SK-N-MC (cell line): ENCODE data around the gene PHLDA2.

Experiments used
- EZH2 ChIP-seq: fragments of 200-600 bp; sonication (generic); IDR thresholded peaks from one replicate; pipeline ENCODE4 v1.6.1; 2017; ENCODE audit warnings: antibody characterized with exemption
- POLR2AphosphoS5 ChIP-seq: IDR thresholded peaks from 2 replicates; pipeline ENCODE4 v1.6.1; 2012; ENCODE audit warnings: mild to moderate bottlenecking, low read depth, low read length, borderline replicate concordance

- TF ChIP-seq EZH2 (no peak), POLR2AphosphoS5 (no peak)
Measured at GRCh38 chr11:2891326-2892214, 37.6 kb downstream of the PHLDA2 start.
